AG09309 (cell line): ENCODE data around the gene FEV.

Source experiments
- DNase-seq: peaks from one replicate; pipeline ENCODE4 v3.0.0-alpha.2; 2010; ENCODE audit warnings: low read depth
- H3K4me3 ChIP-seq: 2 replicates; pipeline ENCODE4 v1.5.1; 2011; ENCODE audit warnings: mild to moderate bottlenecking, low read depth, low read length, moderate library complexity; ENCODE audit not compliant: control insufficient read depth
- TF ChIP-seq, protein P1 (sequence below): IDR thresholded peaks from 2 replicates; pipeline ENCODE4 v1.5.1; 2011; ENCODE audit warnings: mild to moderate bottlenecking, low read depth, low read length, inconsistent platforms; ENCODE audit not compliant: insufficient read depth, control insufficient read depth; ENCODE audit errors: missing control alignments

Gene FEV

DNA sequence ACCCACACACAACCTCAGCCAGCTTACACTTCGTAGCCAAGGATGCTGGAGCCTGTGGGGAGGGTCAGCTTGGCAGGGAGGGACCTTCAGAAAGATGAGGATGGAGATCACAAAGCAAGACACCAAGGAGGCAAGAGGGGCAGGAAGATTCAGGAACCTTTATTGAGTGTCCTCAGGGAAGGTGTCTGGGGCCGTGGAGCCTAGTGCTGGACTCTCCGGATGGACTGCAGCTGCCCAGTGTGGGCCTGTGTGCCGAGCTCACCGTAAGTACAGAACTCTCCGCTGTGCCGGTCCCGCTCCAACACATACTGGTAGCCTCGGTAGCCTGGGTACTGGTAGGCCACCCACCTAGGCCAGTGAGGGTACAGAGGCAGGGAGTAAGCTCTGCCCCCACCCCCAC is 5.1 kb upstream of the FEV start:
- no peak overlapping the region for H3K4me3 ChIP-seq
- TF ChIP-seq, protein P1, sequence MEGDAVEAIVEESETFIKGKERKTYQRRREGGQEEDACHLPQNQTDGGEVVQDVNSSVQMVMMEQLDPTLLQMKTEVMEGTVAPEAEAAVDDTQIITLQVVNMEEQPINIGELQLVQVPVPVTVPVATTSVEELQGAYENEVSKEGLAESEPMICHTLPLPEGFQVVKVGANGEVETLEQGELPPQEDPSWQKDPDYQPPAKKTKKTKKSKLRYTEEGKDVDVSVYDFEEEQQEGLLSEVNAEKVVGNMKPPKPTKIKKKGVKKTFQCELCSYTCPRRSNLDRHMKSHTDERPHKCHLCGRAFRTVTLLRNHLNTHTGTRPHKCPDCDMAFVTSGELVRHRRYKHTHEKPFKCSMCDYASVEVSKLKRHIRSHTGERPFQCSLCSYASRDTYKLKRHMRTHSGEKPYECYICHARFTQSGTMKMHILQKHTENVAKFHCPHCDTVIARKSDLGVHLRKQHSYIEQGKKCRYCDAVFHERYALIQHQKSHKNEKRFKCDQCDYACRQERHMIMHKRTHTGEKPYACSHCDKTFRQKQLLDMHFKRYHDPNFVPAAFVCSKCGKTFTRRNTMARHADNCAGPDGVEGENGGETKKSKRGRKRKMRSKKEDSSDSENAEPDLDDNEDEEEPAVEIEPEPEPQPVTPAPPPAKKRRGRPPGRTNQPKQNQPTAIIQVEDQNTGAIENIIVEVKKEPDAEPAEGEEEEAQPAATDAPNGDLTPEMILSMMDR: no peak
- DNase-seq: no peak

DNA sequence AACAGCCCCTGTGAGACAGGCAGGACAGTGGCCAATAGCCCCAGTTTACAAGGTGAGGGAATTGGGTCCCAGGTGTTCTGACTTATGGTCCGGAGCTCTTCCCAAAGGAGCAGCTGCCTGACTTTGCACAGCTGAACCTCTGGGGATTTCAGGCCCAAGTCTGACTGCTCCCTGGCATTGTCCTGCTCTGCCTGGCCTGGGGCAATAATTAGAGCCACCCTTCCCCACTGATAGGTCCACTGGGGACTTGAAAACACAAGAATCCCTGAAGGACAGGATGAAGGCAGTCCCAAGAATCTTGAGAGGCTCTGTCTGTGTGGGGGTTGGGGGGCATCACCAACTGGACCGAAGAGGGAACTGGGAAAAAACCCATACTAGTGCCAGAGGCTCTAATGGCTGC is 3.7 kb upstream of the FEV start:
- H3K4me3 ChIP-seq: no peak overlapping the region
- no peak for DNase-seq
- TF ChIP-seq, protein P1: no peak

DNA sequence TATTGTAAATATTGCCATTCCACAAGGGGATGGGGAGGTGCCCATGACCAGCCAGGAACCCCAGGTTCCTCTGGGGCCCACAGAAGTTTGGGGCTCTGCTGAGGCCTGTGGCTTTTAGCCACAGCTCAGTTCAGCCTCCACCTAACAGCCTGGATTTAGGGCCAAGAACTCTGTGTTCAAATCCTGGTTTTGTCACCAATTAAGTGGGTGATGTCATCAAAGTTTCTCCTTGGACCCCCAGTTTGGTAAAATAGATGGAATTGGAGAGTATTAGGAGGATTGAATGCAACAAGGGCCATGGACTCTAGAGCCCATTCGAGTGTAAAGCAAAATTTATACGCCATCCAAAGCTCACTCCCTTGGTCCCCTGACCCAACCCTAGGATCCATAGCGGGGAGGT is 3.2 kb upstream of the FEV start:
- DNase-seq: no peak
- H3K4me3 ChIP-seq: no peak overlapping the region
- TF ChIP-seq, protein P1: no peak

DNA sequence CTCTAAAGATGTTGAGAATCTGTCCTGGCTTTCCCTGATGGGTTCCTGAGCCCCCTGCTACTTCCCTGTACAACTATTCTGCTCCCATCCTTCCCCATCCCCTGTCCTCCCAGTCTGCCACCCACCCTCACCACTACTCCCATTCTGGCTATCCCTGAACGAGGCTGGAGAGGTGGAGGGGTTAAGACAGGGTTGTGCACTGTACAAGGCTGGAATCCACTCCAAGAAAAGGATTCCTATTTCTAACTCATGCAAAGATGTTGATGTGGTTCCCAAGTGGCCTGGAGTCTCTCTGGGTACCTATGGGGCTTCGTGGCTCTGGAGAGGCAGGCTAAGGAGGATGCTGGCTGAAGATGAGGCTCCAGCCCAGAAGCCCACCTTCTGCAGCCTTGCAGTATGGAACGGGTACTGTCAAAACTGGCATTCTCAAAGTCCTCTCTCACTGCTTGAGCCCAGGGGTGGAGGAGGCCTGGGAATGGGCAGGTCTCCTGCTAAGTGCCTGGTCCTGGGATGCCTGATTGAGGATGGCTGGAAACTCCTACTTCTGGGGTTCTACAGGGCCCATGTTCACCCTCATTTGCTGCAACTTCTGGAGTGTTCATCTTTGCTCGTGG is 1.3 kb upstream of the FEV start:
- no peak for DNase-seq
- TF ChIP-seq, protein P1: no peak

DNA sequence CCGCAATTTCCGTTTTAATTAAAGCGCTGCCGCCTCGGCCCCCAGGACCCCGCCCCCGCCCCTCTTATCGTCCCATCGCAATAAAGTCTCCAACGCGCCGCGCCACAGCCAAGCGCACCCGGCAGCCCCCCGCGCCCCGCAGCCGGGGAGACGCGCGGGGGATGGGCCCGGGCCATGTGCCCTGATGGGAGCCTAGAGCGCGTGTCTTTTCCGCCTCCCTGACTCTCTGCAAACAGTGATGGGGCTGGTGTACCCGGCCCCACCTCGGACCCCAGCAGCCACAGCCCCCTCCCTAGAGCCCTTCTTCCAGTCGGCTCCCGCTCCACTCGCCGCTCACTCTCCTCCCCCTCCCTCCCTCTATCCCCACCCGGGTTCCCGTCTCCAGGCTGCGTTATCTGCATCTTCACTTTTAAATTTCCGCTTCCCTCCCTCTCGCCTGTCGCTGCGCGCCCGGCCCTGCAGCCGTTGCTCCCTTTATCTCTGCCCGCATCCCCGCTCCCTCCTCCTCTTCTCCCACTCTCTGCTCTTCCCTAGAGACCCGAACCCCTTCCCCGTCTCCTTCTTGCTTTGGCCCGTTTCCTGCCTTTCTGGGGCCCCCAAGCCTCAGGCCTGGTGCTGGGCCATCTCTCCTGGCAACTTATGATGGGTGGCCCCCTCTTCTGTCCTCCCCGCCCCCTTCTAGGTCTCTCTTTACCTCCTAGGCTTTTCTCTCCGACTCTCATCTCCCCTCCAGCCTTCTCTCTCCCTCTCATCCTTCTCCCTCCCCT is 524 bp upstream of the FEV start:
- TF ChIP-seq, protein P1: no peak
- DNase-seq: no peak
- H3K4me3 ChIP-seq: no peak overlapping the region

More for the DNA sequence above, 1.3 kb upstream of the FEV start:
- no peak overlapping the region for H3K4me3 ChIP-seq

DNA sequence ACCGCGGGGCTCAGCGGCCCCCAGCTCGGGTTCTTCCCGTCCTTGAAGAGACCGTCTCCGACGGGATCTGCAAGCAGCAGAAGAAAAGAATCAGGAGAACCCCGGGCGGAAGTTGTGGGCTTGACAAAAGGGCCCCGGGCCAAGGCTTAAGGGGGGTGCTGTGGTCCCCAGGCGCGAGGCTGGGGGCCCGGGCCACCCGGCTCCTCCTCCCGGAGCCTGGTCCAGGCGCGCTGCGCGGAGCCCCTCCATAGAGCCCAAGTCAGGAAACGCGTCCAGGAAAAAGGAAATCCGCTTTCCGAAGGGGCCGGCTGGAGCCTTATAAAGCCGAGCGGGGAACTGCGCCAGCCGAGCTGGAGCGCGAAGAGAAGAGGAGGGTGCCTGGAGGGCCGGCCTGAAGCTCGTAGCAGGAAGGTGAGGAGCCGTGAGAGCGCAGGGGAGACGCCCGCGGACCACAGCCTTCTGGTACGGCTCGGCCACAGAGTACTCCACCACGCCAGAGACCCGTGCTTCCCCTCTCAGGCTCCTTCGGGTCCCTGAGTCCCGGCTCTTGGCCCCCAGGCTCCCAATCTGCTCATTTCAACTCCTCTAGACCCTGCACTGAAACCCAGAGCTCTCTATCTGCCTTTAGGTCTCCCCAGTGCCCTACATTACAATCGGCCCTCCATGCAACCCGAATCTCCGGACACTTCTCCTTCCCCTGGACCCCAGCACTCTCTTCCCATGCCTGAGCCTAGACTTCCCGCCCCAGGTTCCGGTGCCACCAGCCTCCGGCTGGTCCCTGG is 554 bp downstream of the FEV start:
- TF ChIP-seq, protein P1: no peak
- DNase-seq: no peak
- H3K4me3 ChIP-seq: no peak overlapping the region
